OCI-M1 (cell line): ENCODE results near the gene MS4A10.
A peak's percentile ranks its signal among the peaks of the same experiment; 100 is the strongest.
"Not testable (repeated sequence)": the region's sequence is repeated elsewhere in the genome, so short reads cannot be mapped to it uniquely, and the experiment has no call there.

Experiments
- DNase-seq: peaks from one replicate; lab custom pipeline; 2025; lab: John Stamatoyannopoulos, UW

Gene MS4A10

GRCh38 chr11:60786811-60787567 lies 1.9 kb downstream of the MS4A10 start:
- no peak for DNase-seq

GRCh38 chr11:60788401-60789125 lies 3.4 kb downstream of the MS4A10 start:
- no peak for DNase-seq

- DNase-seq: no peak
Observed at GRCh38 chr11:60790726-60791125, 5.6 kb downstream of the MS4A10 start.

GRCh38 chr11:60791153-60791933 lies 6.2 kb downstream of the MS4A10 start:
- no peak for DNase-seq

- DNase-seq: no peak
Observed at GRCh38 chr11:60792521-60792920, 7.4 kb downstream of the MS4A10 start.

- DNase-seq: no peak
Observed at GRCh38 chr11:60795291-60795690, 10.2 kb downstream of the MS4A10 start.

- no peak for DNase-seq
Observed at GRCh38 chr11:60797846-60798630, 12.9 kb downstream of the MS4A10 start.

GRCh38 chr11:60798631-60799030 lies 13.5 kb downstream of the MS4A10 start:
- DNase-seq: no peak

- no peak for DNase-seq
Observed at GRCh38 chr11:60801194-60801593, 16.1 kb downstream of the MS4A10 start.

- no peak for DNase-seq
Observed at GRCh38 chr11:60803273-60803936, 18.3 kb downstream of the MS4A10 start.

GRCh38 chr11:60809249-60809648 lies 24.1 kb downstream of the MS4A10 start:
- peak; percentile 6 for DNase-seq

- DNase-seq: no peak
Observed at GRCh38 chr11:60809691-60810090, 24.6 kb downstream of the MS4A10 start.

- no peak for DNase-seq
Observed at GRCh38 chr11:60810151-60810550, 25.0 kb downstream of the MS4A10 start.

- no peak for DNase-seq
Observed at GRCh38 chr11:60810569-60810968, 25.4 kb downstream of the MS4A10 start.

- no peak for DNase-seq
Observed at GRCh38 chr11:60813324-60813723, 28.2 kb downstream of the MS4A10 start.

- no peak for DNase-seq
Observed at GRCh38 chr11:60814112-60814511, 29.0 kb downstream of the MS4A10 start.

- DNase-seq: no peak
Observed at GRCh38 chr11:60816590-60817157, 31.5 kb downstream of the MS4A10 start.

- no peak for DNase-seq
Observed at GRCh38 chr11:60818057-60818456, 32.9 kb downstream of the MS4A10 start.

- no peak for DNase-seq
Observed at GRCh38 chr11:60821827-60822599, 36.9 kb downstream of the MS4A10 start.

- DNase-seq: not testable (repeated sequence)
Observed at GRCh38 chr11:60823745-60824306, 38.7 kb downstream of the MS4A10 start.
